NCI-H2081 (cell line): Measurements from ENCODE around the gene FUT6.

ENCODE experiments used
- DNase-seq, 2 experiments: peaks; one replicate each; lab custom pipeline; 2025; lab: John Stamatoyannopoulos, UW

Gene FUT6

GRCh38 chr19:5804516-5805461 lies 34.7 kb downstream of the FUT6 start, which contains the start of gene NRTN:
NRTN (plus strand) TSS chr19:5805067; CDS start chr19:5824166, 19,099 bp downstream.
- peak; percentile 27 to 35 for DNase-seq

- peak; percentile 84 to 92 for DNase-seq
These were observed 35.6 kb downstream of the FUT6 start for GRCh38 chr19:5803752-5804515.

- DNase-seq: no peak
These were observed 36.1 kb downstream of the FUT6 start for GRCh38 chr19:5803441-5803751.

GRCh38 chr19:5801796-5802619 lies 37.5 kb downstream of the FUT6 start:
- DNase-seq: no peak

GRCh38 chr19:5800361-5801270 lies 38.9 kb downstream of the FUT6 start:
- DNase-seq: no peak

GRCh38 chr19:5799247-5800241 lies 40.0 kb downstream of the FUT6 start:
- peak in 1 of 2 experiments; percentile 19 for DNase-seq

GRCh38 chr19:5798244-5798643 lies 41.3 kb downstream of the FUT6 start:
- no peak for DNase-seq

GRCh38 chr19:5795382-5795919 lies 44.1 kb downstream of the FUT6 start:
- DNase-seq: no peak

GRCh38 chr19:5793188-5793587 lies 46.3 kb downstream of the FUT6 start:
- no peak for DNase-seq

- no peak for DNase-seq
These were observed 47.3 kb downstream of the FUT6 start for GRCh38 chr19:5792224-5792623.

GRCh38 chr19:5790559-5791520 lies 48.7 kb downstream of the FUT6 start, which contains the start of gene DUS3L:
DUS3L (minus strand) TSS chr19:5791163; CDS start chr19:5791141, 22 bp downstream.
- DNase-seq: peak; percentile 98

GRCh38 chr19:5789886-5790558 lies 49.5 kb downstream of the FUT6 start:
- no peak for DNase-seq

GRCh38 chr19:5789351-5789761 lies 50.1 kb downstream of the FUT6 start:
- no peak for DNase-seq

GRCh38 chr19:5788422-5788821 lies 51.1 kb downstream of the FUT6 start:
- DNase-seq: no peak

GRCh38 chr19:5787409-5788182 lies 51.9 kb downstream of the FUT6 start:
- DNase-seq: no peak

- DNase-seq: no peak
These were observed 52.7 kb downstream of the FUT6 start for GRCh38 chr19:5786593-5787408.
